ENCODE results near the gene RCAN1. TPM values are rescaled to one million over a fixed set of nuclear protein-coding genes. Genes with fewer than 3 reads are reported as not detected.

RCAN1 gene
- total and polyA plus RNA-seq, 2 of the 8 experiments (the other 6 are each of a cell fraction or from before 2014, with no cell fraction given) = 1.7 to 6.4 TPM

DNA sequence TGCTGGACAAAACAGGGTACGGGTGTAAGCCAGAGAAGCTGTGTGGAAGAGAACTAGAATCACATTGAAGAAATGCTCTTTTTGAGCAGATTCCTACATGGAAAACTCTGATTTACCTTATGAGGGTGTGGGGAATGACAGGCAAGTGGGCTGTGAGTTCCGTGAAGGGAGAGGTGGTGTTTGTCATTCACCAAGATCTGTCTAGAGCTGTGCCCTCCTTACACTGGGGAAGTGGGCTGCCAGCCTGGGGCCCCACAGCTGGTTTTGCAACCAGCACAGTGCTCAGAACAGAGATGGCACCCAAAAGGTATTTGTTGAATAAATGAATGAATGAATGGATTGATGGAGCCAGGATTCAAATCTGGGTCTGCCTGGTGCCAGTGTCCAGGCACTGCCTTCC, 10.4 kb downstream of the RCAN1 start:
- H4K20me1 ChIP-seq (replicated peaks in 1 of 2; ENCODE audit: control insufficient read depth in 1 of 2, insufficient read depth in 2 of 2, low read length in 2 of 2) = no peaks in the 10 kb centered on the region
- TF ChIP-seq GABPA (IDR thresholded peaks at IDR 0.05; ENCODE audit: borderline replicate concordance, insufficient read depth, low read length) (no peak), KDM5A (IDR thresholded peaks at IDR 0.05; ENCODE audit: low read length) (no peak), CTBP2 (IDR thresholded peaks at IDR 0.05; ENCODE audit: borderline replicate concordance, insufficient read depth, insufficient read length, low read length) (no peak), SIX5 (IDR thresholded peaks at IDR 0.05; ENCODE audit: low read depth, low read length) (no peak), TCF12 (IDR thresholded peaks at IDR 0.05; ENCODE audit: low read depth, low read length) (no peak), JUN (IDR thresholded peaks at IDR 0.05; ENCODE audit: low read depth, low read length) (no peak), EZH2 (IDR thresholded peaks at IDR 0.05; ENCODE audit: low read depth, low read length, severe bottlenecking) (no peak), CHD1 (IDR thresholded peaks at IDR 0.05; ENCODE audit: low read depth, low read length) (no peak), CBX5 (IDR thresholded peaks at IDR 0.05; ENCODE audit: low read depth, low read length) (no peak), BRCA1 (IDR thresholded peaks at IDR 0.05; ENCODE audit: low read depth, low read length) (no peak), HDAC2 (IDR thresholded peaks at IDR 0.05; ENCODE audit: borderline replicate concordance in 1 of 2, low read depth in 2 of 2, low read length in 2 of 2) (no peak)
- TF ChIP-seq, protein P1, sequence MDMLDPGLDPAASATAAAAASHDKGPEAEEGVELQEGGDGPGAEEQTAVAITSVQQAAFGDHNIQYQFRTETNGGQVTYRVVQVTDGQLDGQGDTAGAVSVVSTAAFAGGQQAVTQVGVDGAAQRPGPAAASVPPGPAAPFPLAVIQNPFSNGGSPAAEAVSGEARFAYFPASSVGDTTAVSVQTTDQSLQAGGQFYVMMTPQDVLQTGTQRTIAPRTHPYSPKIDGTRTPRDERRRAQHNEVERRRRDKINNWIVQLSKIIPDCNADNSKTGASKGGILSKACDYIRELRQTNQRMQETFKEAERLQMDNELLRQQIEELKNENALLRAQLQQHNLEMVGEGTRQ (IDR thresholded peaks at IDR 0.05; ENCODE audit: low read length) = no peak
- TF ChIP-seq, protein P2, sequence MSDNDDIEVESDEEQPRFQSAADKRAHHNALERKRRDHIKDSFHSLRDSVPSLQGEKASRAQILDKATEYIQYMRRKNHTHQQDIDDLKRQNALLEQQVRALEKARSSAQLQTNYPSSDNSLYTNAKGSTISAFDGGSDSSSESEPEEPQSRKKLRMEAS (IDR thresholded peaks at IDR 0.05) = no peak

More for the DNA sequence above, 10.4 kb downstream of the RCAN1 start:
- Histone ChIP-seq H2BK20ac (ENCODE audit: low read length) (no peak overlapping the region), H3K36me3 (ENCODE audit: control insufficient read depth in 2 of 4, insufficient read depth in 4 of 4, low read length in 3 of 4) (no peaks in the 10 kb centered on the region), H4K5ac (ENCODE audit: insufficient read length, low read depth, low read length) (no peak overlapping the region), H2BK120ac (replicated peaks; ENCODE audit: low read depth, low read length) (no peak overlapping the region), H3K23me2 (ENCODE audit: low read depth, low read length) (no peaks in the 10 kb centered on the region), H3K14ac (ENCODE audit: insufficient read length) (no peak overlapping the region), H3K4me2 (ENCODE audit: insufficient read depth in 1 of 2, low read depth in 2 of 2, low read length in 2 of 2) (no peak overlapping the region), H3K9me3 (ENCODE audit: insufficient read depth in 2 of 2, low read depth in 1 of 2, low read length in 1 of 2) (peaks cover 0 to 3% of the 10 kb centered on the region in 2 experiments; a peak in 1 of 4 replicates), H3K9ac (replicated peaks in 1 of 4; ENCODE audit: extremely low read depth in 1 of 4, low read depth in 3 of 4, low read length in 3 of 4) (no peak overlapping the region), H2BK5ac (ENCODE audit: low read depth, low read length) (no peak overlapping the region), H3K4me1 (replicated peaks in 1 of 4; ENCODE audit: control insufficient read depth in 3 of 4, insufficient read depth in 4 of 4, low read length in 3 of 4) (no peaks in the 10 kb centered on the region; a peak in 1 of 7 replicates), H2BK15ac (ENCODE audit: low read length) (no peak overlapping the region), H3K56ac (replicated peaks; ENCODE audit: insufficient read length, low read depth, low read length) (no peak overlapping the region), H4K8ac (ENCODE audit: extremely low read depth, insufficient read depth, low read length) (no peak overlapping the region), H3K4ac (replicated peaks; ENCODE audit: insufficient read length, low read depth, low read length) (no peak overlapping the region), H2AK5ac (ENCODE audit: low read depth, low read length) (no peak overlapping the region), H3K4me3 (ENCODE audit: extremely low read depth in 1 of 4, insufficient read depth in 2 of 4, low read depth in 3 of 4, low read length in 4 of 4) (no peak overlapping the region), H3K79me1 (ENCODE audit: low read depth, low read length) (no peaks in the 10 kb centered on the region), H3K27me3 (replicated peaks in 1 of 4; ENCODE audit: control insufficient read depth in 3 of 4, extremely low read depth in 1 of 4, insufficient read depth in 3 of 4, low read length in 3 of 4) (no peaks in the 10 kb centered on the region), H4K91ac (replicated peaks; ENCODE audit: insufficient read length, low read length) (no peak overlapping the region), H2AFZ (ENCODE audit: low read length) (no peak overlapping the region), H3K23ac (ENCODE audit: insufficient read length) (no peak overlapping the region), H3K79me2 (ENCODE audit: control insufficient read depth in 1 of 2, insufficient read depth in 2 of 2, low read length in 2 of 2) (no peaks in the 10 kb centered on the region), H2BK12ac (ENCODE audit: low read depth, low read length) (no peak overlapping the region), H3K27ac (ENCODE audit: low read depth, low read length) (no peak overlapping the region), H3K18ac (ENCODE audit: extremely low read depth, low read length) (no peak overlapping the region)
- DNase-seq (ENCODE audit: low read depth in 1 of 2, low spot score in 2 of 2) = no peak
- POLR2A ChIA-PET (ENCODE audit: partially characterized antibody) = no interaction called here
- CTCF ChIA-PET (ENCODE audit: partially characterized antibody) = interaction anchor here (1.2 to 7.7 kb wide), 5 partner anchors 13 to 97 kb away, joined by 3 to 131 read pairs (median 34); partner anchors contain the start of gene KCNE1
- no peak for FAIRE-seq
- WGBS, 2 experiments (ENCODE audit: extremely low coverage in 1 of 2, insufficient coverage in 1 of 2, insufficient read length in 1 of 2, insufficient replicate concordance in 2 of 2, low coverage in 1 of 2, low lambda C conversion rate in 2 of 2, missing lambda C conversion rate in 1 of 2) = 96% methylated on average over 2 of the region's 2 CpGs; no CpG with 5 or more reads in 1 of the 2 experiments
